A673 (cell line): ENCODE data around the gene EDN3. TPM values are rescaled to one million over a fixed set of nuclear protein-coding genes. Genes with fewer than 3 reads are reported as not detected.

Experiments
- BruUV-seq: library from RNA; stranded (reverse); fragments of 400-500 nt; replicated peaks from 2 replicates; lab custom pipeline; 2021; lab: Mats Ljungman, UMichigan
- CTCF ChIA-PET: fragments of 300-600 bp; sonication (Branson Sonifier 250); formaldehyde crosslinking; loops from one replicate; lab custom pipeline; 2022; ENCODE audit warnings: antibody characterized with exemption; lab: Charles Lee
- POLR2A ChIA-PET: fragments of 300-600 bp; sonication (Branson Sonifier 250); formaldehyde crosslinking; loops from one replicate; lab custom pipeline; 2022; ENCODE audit warnings: antibody characterized with exemption; ENCODE audit not compliant: low non-redundant PET; lab: Charles Lee
- DNase-seq: peaks from one replicate; pipeline ENCODE4 v3.0.0-alpha.2; 2015; ENCODE audit warnings: low spot score
- H3K27ac ChIP-seq: fragments of 200-600 bp; sonication (generic); 2 replicates; pipeline ENCODE4 v1.5.1; 2016; ENCODE audit warnings: mixed run types, low read depth, mild to moderate bottlenecking, mixed read lengths, antibody characterized with exemption, low read length; ENCODE audit not compliant: poor library complexity, severe bottlenecking
- H3K27me3 ChIP-seq: fragments of 200-600 bp; sonication (generic); replicated peaks from 2 replicates; pipeline ENCODE4 v1.6.1; 2017; ENCODE audit warnings: mixed run types, low read depth, mild to moderate bottlenecking, mixed read lengths, antibody characterized with exemption, low read length; ENCODE audit not compliant: insufficient read depth, poor library complexity
- H3K36me3 ChIP-seq: fragments of 200-600 bp; sonication (generic); 2 replicates; pipeline ENCODE4 v1.6.1; 2016; ENCODE audit warnings: mixed run types, mild to moderate bottlenecking, mixed read lengths, antibody characterized with exemption, low read length; ENCODE audit not compliant: insufficient read depth, poor library complexity, severe bottlenecking
- H3K4me1 ChIP-seq: fragments of 200-600 bp; sonication (generic); 2 replicates; pipeline ENCODE4 v1.6.1; 2017; ENCODE audit warnings: mixed run types, mild to moderate bottlenecking, mixed read lengths, antibody characterized with exemption, low read length; ENCODE audit not compliant: insufficient read depth, poor library complexity, severe bottlenecking
- H3K4me3 ChIP-seq: fragments of 200-600 bp; sonication (generic); 2 replicates; pipeline ENCODE4 v1.5.1; 2016; ENCODE audit warnings: low read depth, mixed run types, mild to moderate bottlenecking, mixed read lengths, low read length; ENCODE audit not compliant: poor library complexity, severe bottlenecking
- H3K9me3 ChIP-seq: fragments of 200-600 bp; sonication (generic); 2 replicates; pipeline ENCODE4 v1.6.1; 2016; ENCODE audit warnings: mixed run types, low read depth, mild to moderate bottlenecking, mixed read lengths, antibody characterized with exemption, low read length; ENCODE audit not compliant: poor library complexity, severe bottlenecking
- CTCF ChIP-seq: fragments of 300-800, 200-600 bp; sonication (generic); conservative IDR thresholded peaks from 2 replicates; pipeline ENCODE4 v1.5.1; 2017; ENCODE audit warnings: low read depth, mild to moderate bottlenecking, antibody characterized with exemption, low read length, moderate library complexity, mixed read lengths
- EZH2 ChIP-seq: fragments of 200-600 bp; sonication (generic); IDR thresholded peaks from 2 replicates; pipeline ENCODE4 v1.6.1; 2017; ENCODE audit warnings: borderline replicate concordance, low read depth, mild to moderate bottlenecking, mixed read lengths, antibody characterized with exemption, low read length; ENCODE audit not compliant: poor library complexity, severe bottlenecking
- intact Hi-C: fragments of 100-400 bp; cut with micrococcal nuclease; formaldehyde crosslinking; loops from one replicate; pipeline ENCODE4 v1.10.0; 2022; ENCODE audit not compliant: unreplicated experiment
- total RNA-seq: library from RNA; stranded (reverse); gene quantifications from 2 replicates; pipeline ENCODE4 v1.2.3, GENCODE V29; 2021

Gene EDN3
- total RNA-seq, 1 experiment from 2014 or later, result not detected

- no peaks in the 10 kb centered on the region for H3K36me3 ChIP-seq
- intact Hi-C loops, result no loop called here
- CTCF ChIA-PET, result no interaction called here
- H3K27ac ChIP-seq, result no peak overlapping the region
- peaks cover 10% of the 10 kb centered on the region for H3K27me3 ChIP-seq
- no peak for DNase-seq
- POLR2A ChIA-PET, result no interaction called here
- TF ChIP-seq EZH2 (no peak), CTCF (no peak)
- BruUV-seq, result no TSS peak
- H3K9me3 ChIP-seq, result no peaks in the 10 kb centered on the region
- H3K4me3 ChIP-seq, result no peak overlapping the region
- no peaks in the 10 kb centered on the region for H3K4me1 ChIP-seq
Measured at GRCh38 chr20:59320854-59321647, 20.6 kb downstream of the EDN3 start.

GRCh38 chr20:59322081-59322480 is 21.7 kb downstream of the EDN3 start:
- no TSS peak for BruUV-seq

More at GRCh38 chr20:59322081-59322480, 21.7 kb downstream of the EDN3 start:
- CTCF ChIA-PET, result no interaction called here
- H3K4me1 ChIP-seq, result no peaks in the 10 kb centered on the region
- POLR2A ChIA-PET, result no interaction called here
- peak; percentile 15 for DNase-seq
- H3K27me3 ChIP-seq, result peaks cover 11% of the 10 kb centered on the region
- TF ChIP-seq EZH2, result no peak
- TF ChIP-seq CTCF, result no peak
- no peak overlapping the region for H3K4me3 ChIP-seq
- intact Hi-C loops, result no loop called here
- no peak overlapping the region for H3K27ac ChIP-seq
- no peaks in the 10 kb centered on the region for H3K9me3 ChIP-seq
- no peaks in the 10 kb centered on the region for H3K36me3 ChIP-seq
